COLO668 (cell line): Measurements from ENCODE around the gene MTCL1.

Source experiments
- DNase-seq: peaks from one replicate; lab custom pipeline; 2025; ENCODE audit not compliant: unreplicated experiment; lab: John Stamatoyannopoulos, UW

The MTCL1 gene

GRCh38 chr18:8806100-8806797, 100.9 kb downstream of the MTCL1 start:
- DNase-seq: no peak

- no peak for DNase-seq
Observed at GRCh38 chr18:8806798-8807487, 101.6 kb downstream of the MTCL1 start.

GRCh38 chr18:8807488-8807805, 102.1 kb downstream of the MTCL1 start:
- no peak for DNase-seq

- no peak for DNase-seq
Observed at GRCh38 chr18:8808001-8808400, 102.6 kb downstream of the MTCL1 start.

GRCh38 chr18:8809514-8809913, 104.2 kb downstream of the MTCL1 start:
- no peak for DNase-seq

GRCh38 chr18:8810157-8810556, 104.8 kb downstream of the MTCL1 start:
- no peak for DNase-seq

GRCh38 chr18:8811115-8811514, 105.8 kb downstream of the MTCL1 start:
- no peak for DNase-seq

DNA sequence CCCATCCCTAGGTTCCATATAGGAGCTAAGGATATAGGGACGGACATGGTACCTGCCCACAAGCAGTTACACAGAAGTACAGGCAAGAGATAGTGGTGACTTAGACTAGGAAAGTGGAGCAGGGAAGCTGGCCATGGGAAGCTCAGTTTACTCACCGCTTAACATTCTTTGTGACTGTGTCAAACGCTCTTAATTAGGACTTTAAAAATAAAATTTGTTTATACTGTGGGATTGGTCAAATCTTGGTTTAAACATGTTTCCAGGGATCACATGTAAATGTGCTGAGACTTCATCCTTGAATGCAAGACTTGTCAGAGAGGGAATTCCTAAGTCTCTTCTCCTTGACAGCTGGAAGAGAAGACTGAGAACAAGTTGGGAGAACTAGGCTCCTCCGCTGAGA, 107.3 kb downstream of the MTCL1 start:
- DNase-seq: no peak

- no peak for DNase-seq
Observed at GRCh38 chr18:8813611-8814010, 108.3 kb downstream of the MTCL1 start.

DNA sequence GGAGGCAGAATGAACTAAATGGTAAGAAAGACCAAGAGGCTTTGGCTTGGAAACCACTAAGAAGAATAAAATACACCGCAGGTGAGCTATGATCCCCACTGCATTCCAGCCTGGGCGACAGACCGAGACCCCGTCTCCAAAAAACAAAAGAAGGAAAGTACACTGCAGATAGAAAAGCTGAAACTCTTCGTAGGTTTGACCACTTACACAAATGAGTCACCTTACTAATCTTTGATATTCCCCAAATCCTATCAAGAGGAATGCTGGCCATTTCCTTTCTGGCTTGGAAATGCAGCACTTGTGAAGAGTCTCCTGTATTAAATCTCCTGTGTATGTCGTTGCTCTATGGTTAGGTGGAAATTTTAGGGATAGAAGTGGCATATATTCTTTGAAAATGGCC, 108.8 kb downstream of the MTCL1 start:
- DNase-seq: no peak

GRCh38 chr18:8816220-8816619, 110.9 kb downstream of the MTCL1 start:
- no peak for DNase-seq

GRCh38 chr18:8816816-8817215, 111.5 kb downstream of the MTCL1 start:
- DNase-seq: no peak

- DNase-seq: no peak
Observed at GRCh38 chr18:8818982-8819381, 113.6 kb downstream of the MTCL1 start.

DNA sequence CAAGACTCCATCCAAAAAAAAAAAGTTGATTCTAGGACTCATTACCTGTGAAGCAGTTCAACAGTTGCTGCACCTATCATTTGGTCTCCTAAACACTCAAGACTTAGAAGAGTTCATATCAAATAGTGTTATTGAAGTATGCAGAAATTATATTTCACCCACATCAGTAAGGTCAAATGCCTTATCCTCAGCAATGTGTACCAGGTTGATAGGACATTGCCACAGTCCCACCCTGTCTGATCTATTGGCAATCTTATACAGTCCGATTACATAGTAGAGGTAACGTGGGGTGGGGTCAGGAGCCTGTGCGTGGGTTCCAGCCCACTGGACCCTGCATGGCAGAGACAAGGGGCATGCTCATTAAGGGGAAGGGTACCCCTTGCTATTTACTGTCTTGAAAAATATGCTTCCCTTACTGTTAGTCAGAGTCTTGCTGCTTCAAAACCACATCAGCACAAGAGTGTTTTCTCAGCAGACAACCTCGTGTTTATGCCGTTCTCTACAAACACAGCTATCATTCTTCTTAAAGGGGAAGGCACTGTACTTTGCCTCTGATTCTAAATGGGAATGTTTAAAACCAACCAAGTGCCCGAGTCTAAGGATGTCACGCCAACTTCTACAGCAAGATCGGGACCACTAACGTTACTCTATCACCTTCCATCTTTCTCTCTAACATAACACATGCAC, 115.2 kb downstream of the MTCL1 start:
- DNase-seq: no peak

DNA sequence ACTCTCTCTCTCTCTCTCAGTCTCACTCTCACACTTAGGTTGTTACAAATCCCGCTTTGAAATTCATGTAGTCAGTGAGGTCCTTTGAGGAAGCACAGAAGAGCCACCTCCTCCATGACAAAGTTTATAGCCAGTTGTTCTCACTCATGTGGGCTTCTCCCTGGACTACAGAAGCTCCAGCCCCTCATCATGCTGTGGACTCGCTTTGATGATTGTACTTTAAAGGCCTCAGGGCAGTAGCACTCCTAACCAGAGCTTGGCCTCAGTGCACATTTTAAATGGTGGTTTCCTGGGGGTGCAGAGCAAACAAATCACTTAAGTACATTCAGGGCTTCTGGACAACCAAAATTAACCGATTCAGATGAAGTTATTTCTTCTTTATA, 115.7 kb downstream of the MTCL1 start:
- DNase-seq: no peak

GRCh38 chr18:8821531-8821930, 116.2 kb downstream of the MTCL1 start:
- no peak for DNase-seq

GRCh38 chr18:8822643-8823042, 117.3 kb downstream of the MTCL1 start:
- no peak for DNase-seq

DNA sequence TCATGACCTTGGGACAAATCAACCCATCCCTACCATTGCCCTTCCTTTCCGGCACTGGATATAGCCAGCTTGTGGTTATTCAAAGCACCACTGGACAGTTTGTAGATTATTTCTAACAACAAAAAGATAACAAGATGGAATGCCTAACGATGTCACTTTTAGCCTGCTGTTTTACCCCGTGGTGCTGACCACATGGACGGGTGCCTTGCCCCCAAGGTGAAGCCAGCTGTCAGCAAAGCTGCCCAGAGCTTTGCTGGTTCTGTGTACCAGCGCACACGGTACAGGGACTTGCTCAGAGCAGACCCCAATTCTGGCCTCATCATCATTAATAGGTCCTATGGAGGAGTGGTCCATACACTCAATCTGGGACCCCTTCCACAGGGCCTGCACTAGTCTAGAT, 118.2 kb downstream of the MTCL1 start:
- no peak for DNase-seq

GRCh38 chr18:8824846-8825245, 119.5 kb downstream of the MTCL1 start:
- DNase-seq: no peak

- no peak for DNase-seq
Observed at GRCh38 chr18:8825273-8825672, 119.9 kb downstream of the MTCL1 start.

DNA sequence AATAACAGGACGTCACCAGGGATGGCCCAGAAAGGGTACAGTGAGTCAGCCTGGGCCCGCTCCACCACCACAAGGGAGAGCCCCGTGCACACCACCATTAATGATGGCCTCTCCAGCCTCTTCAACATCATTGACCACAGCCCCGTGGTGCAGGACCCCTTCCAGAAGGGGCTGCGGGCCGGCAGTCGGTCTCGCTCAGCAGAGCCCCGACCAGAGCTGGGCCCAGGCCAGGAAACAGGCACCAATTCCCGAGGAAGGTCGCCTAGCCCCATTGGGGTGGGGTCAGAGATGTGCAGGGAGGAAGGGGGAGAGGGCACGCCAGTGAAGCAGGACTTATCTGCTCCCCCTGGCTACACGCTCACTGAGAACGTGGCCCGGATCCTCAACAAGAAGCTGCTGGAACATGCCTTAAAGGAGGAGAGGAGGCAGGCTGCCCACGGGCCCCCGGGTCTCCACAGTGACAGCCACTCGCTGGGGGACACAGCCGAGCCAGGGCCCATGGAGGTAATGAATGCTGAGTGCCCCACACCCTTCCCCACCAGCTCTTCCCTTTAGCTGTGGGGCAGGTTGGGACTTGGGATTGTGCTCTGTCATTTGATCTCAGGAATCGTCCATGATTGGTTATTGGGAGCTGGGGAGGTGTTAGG, 120.5 kb downstream of the MTCL1 start:
- DNase-seq: no peak

DNA sequence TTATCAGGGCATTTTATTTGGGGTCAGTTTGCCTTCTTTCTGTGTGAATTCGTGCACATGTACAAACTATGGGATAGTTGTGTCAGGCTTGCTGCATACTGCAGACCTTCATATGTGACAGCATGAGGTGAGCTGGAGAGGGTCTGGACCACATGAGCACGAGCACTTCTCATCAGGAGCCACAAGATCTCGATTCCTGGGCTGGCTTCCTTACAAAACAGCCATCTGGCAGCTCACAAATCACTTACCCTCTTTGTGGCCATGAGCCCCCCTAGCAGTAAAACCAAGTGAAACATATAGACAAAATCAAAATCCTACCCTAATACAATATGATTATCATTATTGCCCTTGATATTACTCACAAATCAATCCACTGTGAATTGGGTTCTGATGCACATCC, 121.2 kb downstream of the MTCL1 start:
- no peak for DNase-seq
